H1 (cell line): ENCODE measurements around the gene TREM1. TPM values are rescaled to one million over a fixed set of nuclear protein-coding genes. Genes with fewer than 3 reads are reported as not detected.

ENCODE experiments used
- CTCF ChIA-PET: fragments of 300-600 bp; sonication (Branson Sonifier 250); formaldehyde crosslinking; loops from one replicate; lab custom pipeline; 2021; ENCODE audit not compliant: partially characterized antibody; lab: Charles Lee
- POLR2A ChIA-PET: fragments of 300-600 bp; sonication (Branson Sonifier 250); formaldehyde crosslinking; loops from one replicate; lab custom pipeline; 2021; ENCODE audit warnings: inconsistent platforms; ENCODE audit not compliant: partially characterized antibody; lab: Charles Lee
- DNase-seq, 2 experiments: peaks; one replicate each; pipeline versions ENCODE4 v3.0.0 to v3.0.0-alpha.2; 2010 to 2022; ENCODE audit warnings: low spot score in 2 of 2, low read depth in 1 of 2, mixed read lengths in 1 of 2
- FAIRE-seq: peaks from 2 replicates; lab custom pipeline; 2011; peaks lifted over from hg19 to GRCh38; lab: Jason Lieb, UNC
- H2AFZ ChIP-seq: 2 replicates; pipeline ENCODE4 v1.8.1; 2012; ENCODE audit warnings: low read length, inconsistent platforms
- H2AK5ac ChIP-seq: 2 replicates; pipeline ENCODE4 v1.6.1; 2013; ENCODE audit warnings: low read depth, low read length
- H2BK120ac ChIP-seq: replicated peaks from 2 replicates; pipeline ENCODE3; 2013; ENCODE audit warnings: low read depth, low read length, inconsistent platforms
- H2BK12ac ChIP-seq: 2 replicates; pipeline ENCODE4 v1.6.1; 2013; ENCODE audit warnings: low read depth, low read length
- H2BK15ac ChIP-seq: 2 replicates; pipeline ENCODE4 v1.6.1; 2013; ENCODE audit warnings: low read length
- H2BK20ac ChIP-seq: 2 replicates; pipeline ENCODE4 v1.6.1; 2013; ENCODE audit warnings: low read length
- H2BK5ac ChIP-seq: 2 replicates; pipeline ENCODE4 v1.6.1; 2013; ENCODE audit warnings: low read depth, low read length
- H3K14ac ChIP-seq: 2 replicates; pipeline ENCODE4 v1.6.1; 2013; ENCODE audit warnings: inconsistent platforms; ENCODE audit not compliant: insufficient read length
- H3K18ac ChIP-seq: 2 replicates; pipeline ENCODE4 v1.6.1; 2013; ENCODE audit warnings: low read length; ENCODE audit errors: extremely low read depth
- H3K23ac ChIP-seq: 2 replicates; pipeline ENCODE4 v1.6.1; 2013; ENCODE audit warnings: inconsistent platforms; ENCODE audit not compliant: insufficient read length
- H3K23me2 ChIP-seq: 2 replicates; pipeline ENCODE4 v1.6.1; 2013; ENCODE audit warnings: low read depth, low read length
- H3K27ac ChIP-seq: 2 replicates; pipeline ENCODE4 v1.6.1; 2011; ENCODE audit warnings: low read depth, low read length, inconsistent platforms
- H3K27me3 ChIP-seq, 4 experiments: replicated peaks in 1 of 4; 1 replicate in 1 of 4; 2 replicates in 3 of 4; pipeline versions ENCODE4 v1.6.1 to v1.8.1; 2011 to 2013; ENCODE audit warnings: low read length in 3 of 4, mild to moderate bottlenecking in 3 of 4, inconsistent platforms in 2 of 4, mixed read lengths in 2 of 4, moderate library complexity in 1 of 4; ENCODE audit not compliant: control insufficient read depth in 3 of 4, insufficient read depth in 3 of 4; ENCODE audit errors: extremely low read depth in 1 of 4
- H3K36me3 ChIP-seq, 4 experiments: 2 replicates each; pipeline versions ENCODE4 v1.6.1 to v1.8.1; 2011 to 2013; ENCODE audit warnings: mild to moderate bottlenecking in 4 of 4, low read length in 3 of 4, moderate library complexity in 2 of 4, control low read depth in 1 of 4, inconsistent platforms in 1 of 4; ENCODE audit not compliant: insufficient read depth in 4 of 4, control insufficient read depth in 2 of 4
- H3K4ac ChIP-seq: replicated peaks from 2 replicates; pipeline ENCODE3; 2013; ENCODE audit warnings: low read length, low read depth, mixed read lengths, inconsistent platforms; ENCODE audit not compliant: insufficient read length
- H3K4me1 ChIP-seq, 4 experiments: replicated peaks in 1 of 4; 1 replicate in 1 of 4; 2 replicates in 3 of 4; pipeline versions ENCODE4 v1.6.1 to v1.8.1; 2011 to 2013; ENCODE audit warnings: low read length in 3 of 4, inconsistent platforms in 2 of 4, mixed read lengths in 1 of 4; ENCODE audit not compliant: insufficient read depth in 4 of 4, control insufficient read depth in 3 of 4
- H3K4me2 ChIP-seq, 2 experiments: 2 replicates each; pipeline versions ENCODE4 v1.6.1 to v1.8.1; 2011 to 2013; ENCODE audit warnings: low read depth in 2 of 2, low read length in 2 of 2, control low read depth in 1 of 2, inconsistent platforms in 1 of 2, mild to moderate bottlenecking in 1 of 2; ENCODE audit not compliant: insufficient read depth in 1 of 2
- H3K4me3 ChIP-seq, 4 experiments: fragments of 200-600, 300-600 bp in 1 of 4; sonication (generic), shearing (Covaris generic), sonication (Bioruptor Twin) in 1 of 4; 2 replicates each; pipeline versions ENCODE4 v1.5.1 to v1.8.1; 2011 to 2016; ENCODE audit warnings: low read length in 4 of 4, low read depth in 3 of 4, control low read depth in 2 of 4, inconsistent platforms in 2 of 4, mild to moderate bottlenecking in 2 of 4, mixed read lengths in 1 of 4, moderate library complexity in 1 of 4; ENCODE audit not compliant: insufficient read depth in 2 of 4; ENCODE audit errors: extremely low read depth in 1 of 4
- H3K56ac ChIP-seq: replicated peaks from 2 replicates; pipeline ENCODE3; 2013; ENCODE audit warnings: low read depth, mild to moderate bottlenecking, mixed read lengths, low read length, inconsistent platforms; ENCODE audit not compliant: insufficient read length
- H3K79me1 ChIP-seq: 2 replicates; pipeline ENCODE4 v1.6.1; 2013; ENCODE audit warnings: low read depth, low read length, control low read depth
- H3K79me2 ChIP-seq, 2 experiments: 2 replicates each; pipeline versions ENCODE4 v1.6.1 to v1.8.1; 2012 to 2013; ENCODE audit warnings: low read length in 2 of 2, mild to moderate bottlenecking in 2 of 2, inconsistent platforms in 1 of 2; ENCODE audit not compliant: insufficient read depth in 2 of 2, control insufficient read depth in 1 of 2
- H3K9ac ChIP-seq, 4 experiments: replicated peaks in 1 of 4; 1 replicate in 1 of 4; 2 replicates in 3 of 4; pipeline versions ENCODE4 v1.6.1 to v1.8.1; 2011 to 2013; ENCODE audit warnings: low read depth in 3 of 4, low read length in 3 of 4, control low read depth in 2 of 4, mild to moderate bottlenecking in 2 of 4, moderate library complexity in 2 of 4, inconsistent platforms in 1 of 4; ENCODE audit errors: extremely low read depth in 1 of 4
- H3K9me3 ChIP-seq, 2 experiments: 2 replicates each; pipeline versions ENCODE4 v1.6.1 to v1.8.1; 2012 to 2013; ENCODE audit warnings: mild to moderate bottlenecking in 2 of 2, moderate library complexity in 2 of 2, control low read depth in 1 of 2, inconsistent platforms in 1 of 2, low read depth in 1 of 2, low read length in 1 of 2, mixed read lengths in 1 of 2; ENCODE audit not compliant: insufficient read depth in 2 of 2
- H4K20me1 ChIP-seq, 2 experiments: replicated peaks in 1 of 2; 2 replicates each; pipeline versions ENCODE3 to v1.8.1; 2011 to 2013; ENCODE audit warnings: inconsistent platforms in 2 of 2, low read length in 2 of 2, mild to moderate bottlenecking in 1 of 2; ENCODE audit not compliant: insufficient read depth in 2 of 2, control insufficient read depth in 1 of 2
- H4K5ac ChIP-seq: 2 replicates; pipeline ENCODE4 v1.6.1; 2013; ENCODE audit warnings: low read length, low read depth, mixed read lengths, inconsistent platforms; ENCODE audit not compliant: insufficient read length
- H4K8ac ChIP-seq: 2 replicates; pipeline ENCODE4 v1.8.0; 2013; ENCODE audit warnings: mild to moderate bottlenecking, moderate library complexity, low read length, inconsistent platforms; ENCODE audit not compliant: insufficient read depth; ENCODE audit errors: extremely low read depth
- H4K91ac ChIP-seq: replicated peaks from 2 replicates; pipeline ENCODE3; 2013; ENCODE audit warnings: low read length, mixed read lengths, inconsistent platforms; ENCODE audit not compliant: insufficient read length
- BCL11A ChIP-seq, 2 experiments: IDR thresholded peaks; one replicate each; pipeline ENCODE4 v1.6.1; 2011; ENCODE audit warnings: low read depth in 2 of 2, low read length in 2 of 2, mild to moderate bottlenecking in 2 of 2
- CTBP2 ChIP-seq: IDR thresholded peaks from 2 replicates; pipeline ENCODE4 v1.7.0; 2011; ENCODE audit warnings: borderline replicate concordance, mild to moderate bottlenecking, moderate library complexity, mixed read lengths, low read length; ENCODE audit not compliant: insufficient read depth, insufficient read length
- EZH2 ChIP-seq: fragments of 200-600 bp; sonication (generic); IDR thresholded peaks from 2 replicates; pipeline ENCODE4 v1.7.1; 2012; ENCODE audit warnings: low read depth, mild to moderate bottlenecking, moderate library complexity, low read length, inconsistent platforms; ENCODE audit not compliant: severe bottlenecking
- SUZ12 ChIP-seq: fragments of 200-600 bp; sonication (generic); IDR thresholded peaks from 2 replicates; pipeline ENCODE4 v1.6.1; 2012; ENCODE audit warnings: mild to moderate bottlenecking, inconsistent platforms, low read length, moderate library complexity, mixed read lengths
- TBP ChIP-seq: IDR thresholded peaks from 2 replicates; pipeline ENCODE4 v1.6.1; 2011; ENCODE audit warnings: low read depth, low read length, improper control_type of control experiment
- WGBS, 2 experiments: shearing (Covaris generic) in 1 of 2; methylation state at CpG; one replicate each; pipeline versions ENCODE4 v1.1.6 to v1.1.7; 2013 to 2015; ENCODE audit warnings: low lambda C conversion rate in 2 of 2, mixed read lengths in 2 of 2, inconsistent platforms in 1 of 2, low coverage in 1 of 2, missing lambda C conversion rate in 1 of 2; ENCODE audit not compliant: insufficient replicate concordance in 2 of 2, insufficient coverage in 1 of 2, insufficient read length in 1 of 2; ENCODE audit errors: extremely low coverage in 1 of 2, missing lambda C conversion rate in 1 of 2; 5-methylcytosine and 5-hydroxymethylcytosine counted together
- polyA plus RNA-seq, 7 experiments: library from polyadenylated mRNA; depleted of rRNA in 3 of 7; stranded (reverse) in 5 of 7; unstranded in 2 of 7; fragments of >200 nt in 5 of 7; fragments of 200-250 nt in 2 of 7; gene quantifications; 1 replicate in 5 of 7; 2 replicates in 1 of 7; 4 replicates in 1 of 7; pipeline versions ENCODE4 v1.2.1 to v1.2.3, GENCODE V29; 2011 to 2013; ENCODE audit warnings: missing spikeins in 2 of 7, mixed read lengths in 2 of 7
- total RNA-seq: library from RNA; stranded (reverse); fragmentation: NEBNext Ultra II Directional; extraction: Animal tissue kit (Norgen Biotek cat#: 25700); gene quantifications from 2 replicates; pipeline ENCODE4 v1.2.1, GENCODE V29; 2021
- TF ChIP-seq, protein P1 (sequence below): IDR thresholded peaks from 2 replicates; pipeline ENCODE4 v1.6.1; 2011; ENCODE audit warnings: low read length, improper control_type of control experiment

Gene TREM1
- total and polyA plus RNA-seq, 2 of the 8 experiments (the other 6 are each of a cell fraction or from before 2014, with no cell fraction given), result not detected

DNA sequence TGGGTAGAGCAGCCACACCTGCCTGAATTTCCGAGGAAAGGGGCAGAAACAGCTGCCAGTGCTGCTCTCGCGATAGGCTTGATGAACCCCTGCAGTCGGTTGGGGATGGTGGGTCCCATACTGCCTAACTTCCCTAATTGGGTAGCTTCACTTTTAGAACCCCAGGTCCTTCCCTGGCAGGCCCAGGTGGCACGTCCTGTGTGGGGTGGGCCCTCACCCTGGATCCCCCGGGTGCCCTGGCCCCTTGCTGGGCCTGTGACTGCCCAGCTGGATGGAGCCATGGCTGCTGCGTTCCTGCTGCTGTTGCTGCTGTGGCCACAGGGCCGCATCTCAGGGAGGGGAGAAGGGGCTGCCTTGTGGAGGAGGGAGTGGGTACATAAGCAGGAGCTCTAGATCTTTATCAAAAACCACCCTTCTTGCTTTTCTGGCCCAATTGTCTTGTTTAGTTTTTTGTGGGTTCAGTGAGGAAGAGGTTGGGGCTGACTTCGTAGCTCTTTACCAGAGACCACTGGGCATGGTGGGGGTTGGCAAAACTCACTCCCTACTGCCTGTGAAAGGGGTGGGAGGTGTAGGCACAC, 39.1 kb downstream of the TREM1 start:
- FAIRE-seq (no peak), DNase-seq (no peak)
- ChIA-PET CTCF (interaction anchor here (0.6 to 1.3 kb wide), 4 partner anchors 9 to 807 kb away, joined by 3 to 4 read pairs (median 3); no protein-coding TSS in a partner anchor), POLR2A (interaction anchor here (1.3 kb wide), 1 partner anchor 8 kb away, joined by 4 read pairs; no protein-coding TSS in a partner anchor)
- H4K20me1 ChIP-seq, result peaks cover 0 to 1% of the 10 kb centered on the region in 2 experiments
- H3K4me2 ChIP-seq, result no peak overlapping the region
- peaks cover 1% of the 10 kb centered on the region; the same call in 1 of the 2 replicates for H3K23me2 ChIP-seq
- H3K9me3 ChIP-seq, result no peaks in the 10 kb centered on the region
- no peak overlapping the region for H3K4me3 ChIP-seq
- no peaks in the 10 kb centered on the region for H3K79me2 ChIP-seq
- H4K8ac ChIP-seq, result no peak overlapping the region
- H2BK5ac ChIP-seq, result no peak overlapping the region
- H4K5ac ChIP-seq, result no peak overlapping the region
- no peak overlapping the region for H3K27ac ChIP-seq
- no peak overlapping the region for H2BK12ac ChIP-seq
- H3K4ac ChIP-seq, result no peak overlapping the region
- H3K79me1 ChIP-seq, result no peaks in the 10 kb centered on the region
- WGBS, 2 experiments, result 75% methylated on average over 9 of the region's 9 CpGs; no CpG with 5 or more reads in 1 of the 2 experiments
- H3K27me3 ChIP-seq, result no peaks in the 10 kb centered on the region
- no peak overlapping the region; the same call in 1 of the 2 replicates for H3K18ac ChIP-seq
- H2BK120ac ChIP-seq, result no peak overlapping the region
- no peak overlapping the region for H2AFZ ChIP-seq
- no peak overlapping the region for H2AK5ac ChIP-seq
- H3K56ac ChIP-seq, result no peak overlapping the region
- H3K14ac ChIP-seq, result no peak overlapping the region
- H3K36me3 ChIP-seq, result no peaks in the 10 kb centered on the region
- H3K23ac ChIP-seq, result no peak overlapping the region
- no peak overlapping the region for H4K91ac ChIP-seq
- no peak overlapping the region for H2BK15ac ChIP-seq
- H3K9ac ChIP-seq, result no peak overlapping the region
- no peak overlapping the region for H2BK20ac ChIP-seq
- no peaks in the 10 kb centered on the region for H3K4me1 ChIP-seq
- TF ChIP-seq CTBP2 (no peak), TBP (no peak), EZH2 (no peak), SUZ12 (no peak), BCL11A (IDR thresholded peaks at IDR 0.05; ENCODE audit: low read depth in 2 of 2, low read length in 2 of 2) (no peak)
- TF ChIP-seq, protein P1, sequence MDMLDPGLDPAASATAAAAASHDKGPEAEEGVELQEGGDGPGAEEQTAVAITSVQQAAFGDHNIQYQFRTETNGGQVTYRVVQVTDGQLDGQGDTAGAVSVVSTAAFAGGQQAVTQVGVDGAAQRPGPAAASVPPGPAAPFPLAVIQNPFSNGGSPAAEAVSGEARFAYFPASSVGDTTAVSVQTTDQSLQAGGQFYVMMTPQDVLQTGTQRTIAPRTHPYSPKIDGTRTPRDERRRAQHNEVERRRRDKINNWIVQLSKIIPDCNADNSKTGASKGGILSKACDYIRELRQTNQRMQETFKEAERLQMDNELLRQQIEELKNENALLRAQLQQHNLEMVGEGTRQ, result no peak
